Stimulated activated naive CD4-positive, alpha-beta T cell treated with Interleukin-2 at 50 U/mL for 16 hours (primary cell): ENCODE results near the gene RANBP17.
"Not testable (repeated sequence)": the region's sequence is repeated elsewhere in the genome, so short reads cannot be mapped to it uniquely, and the experiment has no call there.

ENCODE experiments used
- DNase-seq: peaks from one replicate; lab custom pipeline; 2025; lab: John Stamatoyannopoulos, UW

Gene RANBP17

DNA sequence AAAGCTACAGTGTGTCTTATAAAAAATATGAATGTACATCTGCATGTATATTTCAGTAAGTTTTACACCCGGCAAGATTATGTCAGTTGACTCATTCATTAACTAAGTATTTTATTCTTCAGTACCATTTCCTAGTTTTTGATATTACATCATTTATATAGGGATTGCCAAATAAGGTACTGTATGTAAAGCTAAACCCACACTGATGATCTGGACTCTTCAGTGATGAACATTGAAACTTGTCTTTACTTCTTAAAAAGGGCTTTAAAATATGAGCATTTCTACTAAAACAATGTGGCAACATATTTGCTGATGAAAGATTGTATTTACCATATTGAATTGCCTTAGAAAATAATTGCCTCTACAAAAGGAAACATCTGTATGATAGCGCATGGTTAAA lies 295.5 kb downstream of the RANBP17 start:
- DNase-seq, result no peak

DNA sequence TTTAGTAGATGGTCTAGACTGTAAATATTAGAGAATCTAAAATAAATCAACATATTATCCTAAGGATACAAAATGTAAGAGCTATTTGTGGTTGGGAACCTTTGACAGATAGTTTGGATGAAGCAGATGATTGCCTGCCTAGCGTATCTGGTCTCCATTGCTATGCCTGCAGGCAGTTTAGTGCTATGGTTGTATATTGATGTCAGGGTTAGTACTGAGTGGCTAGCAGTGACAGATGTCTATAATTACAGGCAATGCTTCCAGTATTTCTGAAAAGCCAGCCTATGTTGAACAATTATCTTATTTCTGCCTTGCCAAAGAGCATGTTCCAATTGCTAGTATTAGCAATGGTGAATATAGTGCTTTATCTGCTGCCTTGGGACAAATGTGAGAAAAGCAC lies 296.0 kb downstream of the RANBP17 start:
- no peak for DNase-seq

DNA sequence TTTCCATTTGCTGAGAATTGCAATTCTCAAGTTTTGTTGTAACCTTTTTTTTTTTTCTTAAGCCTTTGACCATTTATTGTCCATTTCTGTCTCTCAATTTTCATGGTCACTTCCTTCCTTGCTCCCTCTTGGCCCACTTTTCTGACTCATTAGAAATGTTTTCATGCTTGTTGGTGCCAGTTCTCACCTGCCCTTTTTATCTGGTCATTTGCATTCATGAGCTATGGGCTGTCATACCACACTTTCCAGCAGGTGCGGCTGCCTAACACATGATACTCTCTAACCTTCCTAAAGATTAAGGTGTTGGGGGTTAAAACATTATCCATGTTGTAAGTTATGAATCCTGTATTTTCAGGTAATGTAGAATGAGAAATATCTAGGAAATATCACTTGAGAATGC lies 296.8 kb downstream of the RANBP17 start:
- no peak for DNase-seq

DNA sequence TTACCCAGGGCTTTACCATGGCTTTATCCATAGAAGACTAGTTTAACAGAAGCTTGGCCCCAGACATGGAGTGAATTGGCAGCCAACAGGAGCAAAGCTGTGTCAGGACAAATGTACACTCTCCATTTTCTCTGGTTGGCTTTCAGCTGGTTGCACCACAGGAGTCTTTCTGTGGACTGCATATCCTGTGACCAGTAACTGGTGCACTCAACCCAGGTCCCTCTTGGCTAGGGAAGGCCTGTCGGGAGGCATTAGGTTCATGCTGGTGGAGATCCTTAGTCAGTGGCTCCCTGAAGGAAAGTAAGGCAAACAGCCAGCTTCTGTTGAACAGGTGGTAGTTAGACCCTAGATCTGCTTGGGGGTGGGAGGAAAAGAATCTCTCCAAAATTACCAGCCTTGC lies 300.3 kb downstream of the RANBP17 start:
- no peak for DNase-seq

DNA sequence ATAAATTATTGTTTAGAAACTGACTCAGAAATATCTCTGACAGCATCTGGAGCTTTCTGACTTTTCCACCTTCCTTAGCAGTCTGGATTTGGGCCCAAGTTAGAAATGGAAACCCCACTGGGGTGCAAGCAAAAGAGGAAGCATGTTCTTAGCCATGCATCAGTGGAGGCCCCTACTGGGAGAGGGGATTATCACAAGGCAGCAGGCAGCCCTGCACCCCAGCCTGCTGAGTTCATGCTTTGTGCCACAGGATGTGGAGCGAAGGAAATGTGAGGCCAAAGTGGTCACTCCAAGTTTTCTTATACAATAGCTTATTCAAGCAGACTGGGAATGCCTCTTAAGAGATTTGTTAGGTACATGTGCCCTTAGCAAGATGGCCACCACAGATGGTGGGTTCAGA lies 300.8 kb downstream of the RANBP17 start:
- no peak for DNase-seq

DNA sequence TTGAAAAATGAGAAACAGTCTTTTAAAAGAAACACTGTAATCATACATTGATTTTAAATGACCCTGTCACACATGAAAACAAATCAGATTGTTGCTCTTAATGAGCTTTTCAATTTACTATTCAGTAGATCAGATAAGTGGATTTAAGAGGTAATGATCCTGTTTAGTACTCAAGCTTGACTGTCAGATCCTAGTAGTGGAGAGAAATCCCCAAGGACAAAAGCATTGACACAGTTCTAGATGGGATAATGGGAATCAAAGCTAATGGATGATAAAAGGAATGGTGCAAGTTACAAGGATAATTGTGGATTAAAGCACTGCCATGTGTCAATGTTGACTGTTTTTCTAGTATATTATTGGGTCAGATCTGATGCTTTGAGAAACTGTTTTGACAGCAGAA lies 304.9 kb downstream of the RANBP17 start:
- no peak for DNase-seq

DNA sequence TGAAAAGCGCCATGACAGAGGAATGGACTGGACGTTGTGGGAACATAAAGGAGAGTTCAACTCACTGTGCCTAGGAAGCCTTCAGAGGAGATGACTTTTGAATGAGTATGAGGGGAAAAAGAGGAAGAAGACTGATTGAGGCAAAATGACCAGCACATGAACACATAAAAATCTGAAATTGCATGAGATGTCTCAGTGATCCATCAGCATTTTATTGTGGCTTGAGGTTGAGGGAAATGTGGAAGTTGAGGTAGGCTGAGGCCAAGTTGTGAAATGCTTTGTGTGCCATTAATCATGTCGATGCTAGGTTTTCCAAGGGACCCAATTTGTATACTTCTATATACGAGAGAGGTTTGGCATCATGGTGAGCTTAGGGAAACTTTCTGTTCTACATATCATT lies 306.4 kb downstream of the RANBP17 start:
- DNase-seq, result no peak

DNA sequence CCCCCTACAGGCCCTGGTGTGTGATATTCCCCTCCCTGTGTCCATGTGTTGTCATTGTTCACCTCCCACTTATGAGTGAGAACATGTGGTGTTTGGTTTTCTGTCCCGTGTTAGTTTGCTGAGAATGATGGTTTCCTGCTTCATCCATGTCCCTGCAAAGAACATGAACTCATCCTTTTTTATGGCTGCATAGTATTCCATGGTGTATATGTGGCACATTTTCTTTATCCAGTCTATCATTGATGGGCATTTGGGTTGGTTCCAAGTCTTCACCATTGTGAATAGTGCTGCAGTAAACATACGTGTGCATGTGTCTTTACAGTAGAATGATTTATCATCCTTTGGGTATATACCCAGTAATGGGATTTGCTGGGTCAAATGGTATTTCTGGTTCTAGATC lies 313.1 kb downstream of the RANBP17 start:
- DNase-seq, result not testable (repeated sequence)

DNA sequence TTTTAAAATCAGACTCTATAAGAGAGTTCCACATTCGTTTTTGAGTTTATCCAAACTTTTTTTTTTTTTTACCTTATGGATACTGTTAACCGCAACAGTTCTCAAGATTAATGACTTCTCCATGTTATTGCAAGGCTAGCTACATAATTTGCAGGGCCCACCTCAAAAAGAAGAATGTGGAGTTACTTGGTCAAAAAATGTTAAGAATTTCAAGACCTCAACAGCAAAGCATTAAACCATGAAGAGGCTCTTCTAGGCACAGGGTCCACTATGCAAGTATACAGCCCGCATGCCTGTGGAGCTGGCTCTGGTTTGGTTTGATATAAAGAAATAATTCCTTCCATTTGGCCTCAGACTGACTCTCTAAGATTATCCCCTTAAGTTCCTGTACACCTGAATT lies 313.9 kb downstream of the RANBP17 start:
- DNase-seq, result no peak

DNA sequence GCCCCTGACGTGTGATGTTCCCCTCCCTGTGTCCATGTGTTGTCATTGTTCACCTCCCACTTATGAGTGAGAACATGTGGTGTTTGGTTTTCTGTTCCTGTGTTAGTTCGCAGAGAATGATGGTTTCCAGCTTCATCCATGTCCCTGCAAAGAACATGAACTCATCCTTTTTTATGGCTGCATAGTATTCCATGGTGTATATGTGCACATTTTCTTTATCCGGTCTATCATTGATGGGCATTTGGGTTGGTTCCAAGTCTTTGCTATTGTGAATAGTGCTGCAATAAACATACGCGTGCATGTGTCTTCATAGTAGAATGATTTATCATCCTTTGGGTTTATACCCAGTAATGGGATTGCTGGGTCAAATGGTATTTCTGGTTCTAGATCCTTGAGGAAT lies 316.4 kb downstream of the RANBP17 start:
- DNase-seq, result not testable (repeated sequence)

DNA sequence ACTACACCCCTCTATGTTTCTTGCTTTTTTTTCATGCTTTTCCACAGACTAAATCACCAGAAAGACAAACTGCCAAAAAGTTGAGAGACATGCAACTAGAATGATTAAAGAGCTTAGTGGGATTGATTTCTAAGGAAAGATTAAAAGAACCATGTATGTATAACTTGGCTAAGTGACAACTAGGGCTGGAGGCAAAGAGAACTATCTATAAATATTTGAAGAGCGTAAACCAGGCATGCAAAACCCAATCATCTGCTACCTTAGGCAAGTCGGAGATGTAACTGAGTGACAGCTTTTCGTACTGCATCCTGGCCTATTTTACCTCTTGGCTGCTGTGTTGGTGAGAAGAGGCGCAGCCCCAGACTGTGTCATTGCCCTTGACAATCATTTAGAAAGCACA lies 326.2 kb downstream of the RANBP17 start:
- no peak for DNase-seq

DNA sequence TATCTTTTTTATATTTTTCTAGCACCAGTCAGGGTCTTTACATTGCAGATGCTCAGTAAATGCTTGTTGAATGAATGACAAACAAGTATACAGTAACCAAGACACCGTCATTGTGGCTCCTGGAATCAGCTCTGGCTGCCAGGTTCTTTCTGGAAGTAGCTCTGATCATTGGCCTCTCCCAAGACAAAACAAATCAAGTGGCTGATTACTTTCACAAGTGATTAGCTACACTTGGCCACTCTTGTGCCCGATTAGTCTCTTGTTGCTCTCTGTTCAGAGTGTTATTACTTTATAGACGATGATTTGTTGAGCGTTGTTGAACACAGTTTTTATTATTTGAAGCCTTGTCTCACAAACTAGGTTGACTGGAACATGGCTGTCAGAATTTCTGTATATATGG lies 327.6 kb downstream of the RANBP17 start:
- DNase-seq, result no peak

DNA sequence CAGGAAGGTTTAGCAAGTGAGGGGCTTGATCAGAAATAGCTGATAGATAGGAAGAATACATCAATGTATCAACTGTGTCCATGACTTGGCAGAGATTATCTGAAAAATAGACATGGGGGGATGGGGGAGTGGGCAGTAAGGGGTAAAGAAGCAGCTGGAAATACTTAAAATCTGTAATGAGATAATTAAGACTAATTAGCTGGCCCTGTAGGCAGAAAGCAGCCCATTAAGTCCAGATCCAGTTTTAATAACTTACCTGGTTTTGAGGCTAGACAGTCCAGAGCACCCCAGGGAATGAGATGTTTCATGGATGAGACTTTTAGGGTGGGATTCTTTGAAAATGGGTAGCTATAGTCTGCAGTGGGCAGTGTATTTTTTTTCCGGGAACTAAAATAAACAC lies 330.3 kb downstream of the RANBP17 start:
- DNase-seq, result no peak

DNA sequence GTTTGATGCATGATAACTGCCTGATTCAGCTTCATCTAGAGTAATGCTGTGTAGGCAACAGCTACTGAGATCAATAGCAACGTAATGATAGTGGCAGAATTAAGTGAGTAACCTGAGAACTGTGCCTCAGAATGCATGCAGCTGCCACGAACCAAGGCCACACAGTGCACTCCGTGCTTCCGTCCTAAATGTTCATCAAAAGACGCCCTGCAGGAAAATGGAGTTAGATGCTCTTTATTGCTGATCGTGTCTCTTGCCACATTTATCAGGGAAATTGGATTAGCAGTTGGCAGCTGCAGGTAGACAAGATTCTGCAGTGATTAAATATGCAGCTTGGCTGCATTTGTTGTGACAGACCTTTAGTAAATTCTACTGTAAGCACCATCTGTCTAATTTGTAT lies 339.5 kb downstream of the RANBP17 start:
- no peak for DNase-seq

DNA sequence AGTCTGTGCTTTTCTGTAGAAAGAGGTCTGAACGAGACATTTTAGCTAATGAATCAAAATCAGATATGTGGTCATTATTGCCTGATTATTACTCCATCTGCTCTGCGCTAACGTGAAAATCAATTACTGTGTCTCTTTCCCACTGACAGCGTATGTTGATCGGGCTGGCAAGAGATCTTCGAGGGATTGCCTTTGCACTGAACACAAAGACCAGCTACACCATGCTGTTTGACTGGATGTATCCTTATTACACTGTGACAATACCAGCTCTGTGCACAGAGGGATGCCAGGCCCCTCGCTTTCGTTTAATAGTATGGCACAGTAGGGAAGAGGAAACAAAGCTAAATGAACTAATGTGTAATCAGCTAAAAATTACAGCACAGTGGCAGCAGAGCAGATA lies 343.6 kb downstream of the RANBP17 start:
- DNase-seq, result no peak

DNA sequence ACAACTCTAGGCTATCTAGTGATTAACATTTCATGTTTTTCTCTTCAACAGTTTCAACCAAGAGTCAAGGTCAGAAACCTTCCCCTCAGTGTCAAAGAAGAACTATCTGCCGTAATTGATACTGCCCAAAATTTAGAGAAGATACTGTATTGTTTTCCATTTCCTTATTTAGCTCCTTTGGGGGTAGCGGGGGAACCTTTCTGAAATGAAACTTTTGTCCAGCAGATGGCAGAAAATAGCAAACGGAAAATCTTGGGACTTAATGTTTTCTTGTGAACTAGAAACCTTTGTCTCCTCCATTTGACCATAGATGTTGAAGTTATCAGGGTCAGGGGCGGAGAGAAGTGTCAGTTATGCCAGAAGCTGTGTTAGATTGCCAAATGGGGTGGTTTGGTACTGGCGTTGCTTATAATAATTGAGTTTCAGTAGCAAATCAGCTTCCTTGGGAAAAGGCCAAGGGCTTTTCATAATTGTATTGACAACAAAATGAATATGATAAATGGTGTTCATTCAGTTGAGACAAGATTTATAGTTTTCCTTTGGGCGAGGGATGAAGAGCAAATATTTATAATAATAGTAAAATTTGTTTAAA lies 345.5 kb downstream of the RANBP17 start:
- DNase-seq, result no peak

DNA sequence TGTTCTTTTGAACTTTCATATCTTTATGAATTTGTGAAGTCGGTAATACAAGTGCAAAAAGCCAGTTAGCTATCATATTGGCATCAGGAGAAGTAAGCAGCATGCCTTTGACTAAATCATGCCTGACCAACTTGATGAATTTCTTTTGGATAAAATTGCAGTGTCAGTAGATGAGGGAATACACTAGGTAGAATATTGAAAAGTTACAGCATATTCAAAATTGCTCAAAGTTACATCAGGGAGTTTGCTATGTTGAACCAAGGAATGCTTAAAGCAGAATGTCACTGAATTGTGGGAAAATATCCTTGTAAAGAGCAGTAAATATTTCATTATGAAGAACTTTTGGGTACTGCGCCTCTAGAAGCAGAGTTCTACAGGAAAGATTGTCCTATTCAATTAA lies 360.1 kb downstream of the RANBP17 start:
- no peak for DNase-seq

DNA sequence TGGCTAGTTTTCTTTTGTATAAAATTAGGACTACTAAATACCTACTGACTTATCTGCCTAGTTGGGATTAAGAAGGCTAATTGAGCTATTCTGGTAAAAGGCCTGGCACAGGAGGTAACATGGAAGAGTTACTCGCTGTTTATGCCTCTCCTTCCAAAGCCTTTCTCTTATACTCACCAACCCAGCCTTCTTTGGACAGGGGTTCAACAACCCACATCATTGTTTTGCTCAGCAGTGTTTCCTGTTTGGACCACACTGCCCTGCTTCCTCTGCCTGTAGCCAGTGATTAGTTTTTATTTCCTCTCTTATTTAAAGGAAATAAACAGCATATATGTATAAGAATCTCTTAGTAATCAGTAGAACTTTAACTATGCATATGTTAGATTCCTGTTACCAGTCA lies 362.1 kb downstream of the RANBP17 start:
- no peak for DNase-seq

DNA sequence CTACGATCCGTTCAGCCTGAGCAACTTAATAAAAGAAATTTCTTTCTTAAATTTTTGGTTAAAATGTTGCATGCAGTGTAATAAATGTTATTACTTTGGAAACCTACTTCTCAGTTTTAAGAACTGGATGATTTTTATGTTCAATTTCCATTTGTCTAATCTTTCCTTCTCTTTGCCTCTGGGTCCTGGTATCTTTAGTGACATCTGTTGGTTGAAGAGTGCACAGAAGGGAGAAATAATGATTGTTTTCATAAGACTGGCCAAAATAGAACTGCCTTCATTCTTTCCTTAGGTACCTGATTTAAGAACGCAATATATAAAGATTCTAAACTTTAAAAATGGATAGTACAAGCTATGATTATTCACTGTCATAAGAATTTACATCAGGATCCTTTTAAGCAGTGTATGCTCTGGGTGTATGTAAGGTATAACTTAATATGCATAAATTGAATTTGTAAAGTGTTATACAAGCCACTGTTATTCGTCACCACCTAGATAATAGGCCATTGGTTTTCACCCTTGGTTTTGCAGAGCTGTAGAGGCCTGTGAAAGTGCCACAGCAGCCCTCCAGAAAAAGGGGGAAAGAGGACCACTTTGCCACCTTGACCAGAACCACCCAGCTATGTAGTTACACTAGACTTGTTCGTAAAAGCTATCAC lies 364.4 kb downstream of the RANBP17 start:
- DNase-seq, result no peak

DNA sequence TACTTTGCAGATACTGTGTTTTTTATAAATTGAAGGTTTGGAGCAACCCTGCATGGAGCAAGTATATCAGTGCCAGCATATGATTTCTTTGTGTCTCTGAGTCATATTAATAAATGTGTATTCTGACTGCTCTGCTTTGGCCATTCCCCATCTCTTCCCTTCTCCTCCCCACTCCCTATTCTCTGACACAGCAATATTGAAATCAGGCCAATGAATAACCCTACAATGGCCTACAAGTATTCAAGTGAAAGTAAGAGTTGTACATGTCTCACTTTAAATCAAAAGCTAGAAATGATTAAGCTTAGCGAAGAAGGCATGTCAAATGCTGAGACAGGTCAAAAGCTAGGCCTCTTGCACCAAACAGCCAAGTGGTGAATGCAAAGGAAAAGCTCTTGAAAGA lies 365.0 kb downstream of the RANBP17 start:
- no peak for DNase-seq

DNA sequence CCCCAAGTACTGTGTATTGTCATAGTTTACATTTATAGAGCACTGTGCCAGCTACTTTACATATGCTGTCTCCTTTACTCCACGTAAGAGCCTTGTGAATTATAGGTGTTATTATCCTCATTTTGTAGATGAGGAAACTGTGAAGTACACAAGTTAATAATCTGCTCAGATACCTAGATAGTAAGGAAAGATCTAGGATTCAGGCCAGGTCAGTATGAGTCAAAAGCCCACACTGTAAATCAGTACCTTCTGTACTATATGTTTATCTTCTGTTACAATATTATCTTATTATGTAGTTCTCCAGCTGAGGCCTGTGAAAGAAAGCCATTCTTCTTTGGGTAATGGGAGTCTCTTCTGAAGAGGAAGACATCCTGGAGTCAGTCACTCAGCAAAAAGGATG lies 374.8 kb downstream of the RANBP17 start:
- DNase-seq, result no peak

DNA sequence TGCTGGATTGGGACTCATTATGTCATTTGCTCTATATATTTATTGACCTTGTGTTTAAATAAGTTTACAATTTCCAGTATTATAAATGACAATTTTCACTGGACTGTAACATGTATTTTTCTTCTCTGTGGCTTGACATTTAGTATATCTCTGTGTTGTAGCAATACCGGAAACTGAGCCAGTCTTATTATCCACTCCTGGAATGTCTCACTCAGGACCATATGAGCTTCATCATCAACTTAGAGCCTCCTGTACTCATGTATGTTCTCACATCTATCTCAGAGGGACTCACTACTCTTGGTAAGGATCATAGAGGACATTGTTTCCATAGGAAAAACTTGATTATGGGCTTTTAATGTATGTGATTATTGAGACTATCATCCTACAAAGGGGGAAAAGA lies 380.7 kb downstream of the RANBP17 start:
- no peak for DNase-seq

DNA sequence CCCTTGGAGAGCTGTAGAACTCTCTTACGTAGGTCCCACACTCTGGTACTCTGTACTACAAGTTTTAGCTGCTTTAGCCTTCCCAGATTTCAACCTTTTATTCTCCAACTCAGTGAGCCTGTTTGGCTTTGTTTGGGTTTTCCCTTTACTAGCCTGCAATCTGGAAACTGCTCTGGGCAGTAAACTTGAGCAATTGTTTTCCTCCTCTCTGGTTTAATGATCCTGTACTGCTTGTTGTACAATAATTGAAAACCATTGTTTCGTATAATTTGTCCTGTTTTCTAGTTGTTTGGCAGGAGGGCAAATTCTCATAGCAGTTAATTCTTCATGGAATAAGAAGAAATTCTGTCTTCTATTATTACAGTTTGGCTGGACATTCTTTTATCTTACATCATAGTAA lies 384.4 kb downstream of the RANBP17 start:
- DNase-seq, result no peak

DNA sequence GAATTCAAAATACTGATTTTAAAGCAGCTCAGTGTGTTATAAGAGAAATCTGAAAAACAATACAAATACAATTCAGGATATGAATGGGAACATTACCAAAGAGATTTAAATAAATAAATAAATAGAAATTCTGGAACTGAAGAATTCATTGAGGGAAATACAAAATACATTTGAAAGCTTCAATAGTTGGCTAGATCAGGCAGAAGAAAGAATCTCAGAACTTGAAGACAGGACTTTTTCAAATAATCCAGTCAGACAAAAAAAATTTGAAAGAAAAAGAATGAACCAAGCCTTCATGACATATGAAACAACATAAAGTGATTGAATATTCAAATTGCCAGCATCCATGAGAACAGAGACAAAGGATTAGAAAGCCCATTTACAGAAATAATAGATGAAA lies 387.6 kb downstream of the RANBP17 start:
- DNase-seq, result no peak
